Activated CD8-positive, alpha-beta memory T cell treated with anti-CD3 and anti-CD28 coated beads for 4 hours (primary cell): ENCODE results near the gene HLA-DQA2.
"Not testable (repeated sequence)": the region's sequence is repeated elsewhere in the genome, so short reads cannot be mapped to it uniquely, and the experiment has no call there.

Experiments used
- DNase-seq, 2 donors: peaks; one replicate each; pipeline ENCODE4 v3.0.0-alpha.2; 2020; ENCODE audit warnings: low read depth in 2 of 2

Gene HLA-DQA2

GRCh38 chr6:32741031-32741960 is at the start of gene HLA-DQA2:
TSS of gene HLA-DQA2 (plus strand) at chr6:32741391. CDS start at chr6:32741444, 53 bp downstream.
- DNase-seq, result no peak

- DNase-seq, result peak; percentile 24 to 31
These were observed 49.2 kb upstream of the HLA-DQA2 start for GRCh38 chr6:32692019-32692418.

- no peak for DNase-seq
These were observed 44.2 kb upstream of the HLA-DQA2 start for GRCh38 chr6:32697031-32697430.

GRCh38 chr6:32700391-32701040 is 40.7 kb upstream of the HLA-DQA2 start:
- DNase-seq, result no peak

DNA sequence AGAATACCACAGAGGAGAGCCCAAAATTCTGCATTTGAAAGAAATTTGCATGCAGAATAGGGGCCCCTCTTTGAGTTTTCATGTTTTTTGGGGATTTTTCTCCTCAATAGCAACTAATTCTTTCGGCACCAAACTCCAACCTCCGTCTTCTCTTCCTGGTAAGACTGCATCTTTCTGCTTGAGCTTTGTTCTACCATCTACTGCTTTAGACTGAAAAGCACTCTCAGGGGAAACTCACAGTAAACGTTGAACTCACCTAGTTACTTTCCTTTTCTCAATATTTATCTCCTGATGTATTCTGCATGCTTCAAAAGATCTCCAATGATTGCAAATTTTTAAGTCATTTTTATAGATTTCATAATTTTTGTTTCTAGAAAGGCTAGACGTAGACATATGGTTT is 37.8 kb upstream of the HLA-DQA2 start:
- no peak for DNase-seq

GRCh38 chr6:32705164-32705563 is 36.0 kb upstream of the HLA-DQA2 start:
- DNase-seq, result not testable (repeated sequence)

GRCh38 chr6:32709625-32710024 is 31.6 kb upstream of the HLA-DQA2 start:
- DNase-seq, result no peak

- no peak for DNase-seq
These were observed 27.9 kb upstream of the HLA-DQA2 start for GRCh38 chr6:32713241-32713640.

DNA sequence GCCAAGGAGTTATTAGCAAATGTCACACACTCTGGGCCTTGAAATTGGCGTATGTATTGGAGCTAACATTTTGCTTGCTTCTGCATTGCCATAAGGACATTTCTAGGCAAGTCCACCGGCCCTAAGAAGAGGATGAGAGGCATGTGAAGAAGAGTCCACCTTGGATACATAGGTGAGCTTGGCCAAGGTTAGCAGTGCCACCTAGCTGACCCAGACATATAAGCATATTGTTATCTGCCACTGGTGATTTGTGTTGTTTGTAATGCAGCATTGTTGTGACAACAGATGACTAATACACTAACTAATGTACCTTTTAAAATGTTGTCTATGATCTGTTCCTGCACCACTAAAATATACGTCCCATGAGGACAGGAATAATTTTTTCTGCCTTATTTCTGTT is 24.8 kb upstream of the HLA-DQA2 start:
- DNase-seq, result no peak

- no peak for DNase-seq
These were observed 22.3 kb upstream of the HLA-DQA2 start for GRCh38 chr6:32718879-32719278.

- no peak for DNase-seq
These were observed 3.1 kb upstream of the HLA-DQA2 start for GRCh38 chr6:32738126-32738525.

GRCh38 chr6:32742374-32742773 is 1.2 kb downstream of the HLA-DQA2 start:
- no peak for DNase-seq

DNA sequence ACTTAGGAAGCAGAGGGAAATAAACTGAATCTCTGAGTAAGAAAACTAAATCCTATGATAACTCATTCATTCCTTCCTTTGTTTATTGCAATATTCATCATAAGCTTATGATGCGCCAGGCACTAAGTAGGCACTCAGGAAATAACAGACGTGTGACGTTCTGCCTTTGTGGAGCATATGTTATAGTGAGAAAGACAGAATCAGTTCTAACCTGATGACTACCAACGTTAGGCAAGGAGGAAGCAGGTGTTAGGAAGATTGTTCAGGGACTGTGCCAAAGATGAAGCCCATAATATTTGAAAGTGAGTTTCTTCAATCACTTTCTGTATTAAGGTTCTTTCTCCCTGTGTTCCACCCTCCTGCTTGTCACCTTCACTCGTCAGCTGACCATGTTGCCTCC is 3.6 kb downstream of the HLA-DQA2 start:
- no peak for DNase-seq

- DNase-seq, result not testable (repeated sequence)
These were observed 4.5 kb downstream of the HLA-DQA2 start for GRCh38 chr6:32745649-32746048.

DNA sequence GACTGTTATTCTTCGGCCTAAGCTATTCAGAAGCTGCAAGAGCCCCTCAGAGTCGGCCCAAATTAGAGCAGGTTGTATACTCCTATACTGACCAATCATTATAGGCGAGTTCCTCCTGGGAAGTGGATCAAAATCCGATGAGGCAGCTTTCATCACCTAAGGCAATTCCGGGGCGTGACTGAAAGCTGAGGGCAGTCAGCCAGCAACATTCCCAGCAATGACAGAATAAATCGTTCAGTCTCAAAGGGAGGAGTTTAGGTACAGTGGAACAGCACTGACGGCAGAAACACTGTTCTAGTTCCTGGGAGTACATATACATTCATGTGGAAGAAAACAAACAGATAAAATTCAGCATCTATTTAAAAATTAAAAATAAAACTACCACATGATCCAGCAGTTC is 11.4 kb downstream of the HLA-DQA2 start:
- no peak for DNase-seq

DNA sequence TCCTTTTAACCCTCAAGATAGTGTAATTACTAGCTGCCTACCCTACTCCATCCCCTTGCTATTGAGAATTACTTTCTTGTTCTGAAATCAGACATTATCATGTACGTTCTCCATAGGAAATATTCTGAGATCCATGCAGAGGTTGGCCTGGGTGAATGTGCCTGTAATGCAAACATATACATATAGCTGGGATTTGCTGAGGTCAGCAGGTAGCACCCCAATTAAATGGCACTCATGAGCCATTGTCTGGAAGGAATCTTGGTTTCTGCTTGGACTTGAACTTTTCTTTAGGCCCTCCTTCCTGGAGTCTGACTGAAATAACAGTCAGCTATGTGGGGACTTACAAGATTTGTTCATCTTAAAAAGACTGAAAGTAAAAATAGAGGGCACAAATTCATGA is 18.5 kb downstream of the HLA-DQA2 start:
- DNase-seq, result no peak

DNA sequence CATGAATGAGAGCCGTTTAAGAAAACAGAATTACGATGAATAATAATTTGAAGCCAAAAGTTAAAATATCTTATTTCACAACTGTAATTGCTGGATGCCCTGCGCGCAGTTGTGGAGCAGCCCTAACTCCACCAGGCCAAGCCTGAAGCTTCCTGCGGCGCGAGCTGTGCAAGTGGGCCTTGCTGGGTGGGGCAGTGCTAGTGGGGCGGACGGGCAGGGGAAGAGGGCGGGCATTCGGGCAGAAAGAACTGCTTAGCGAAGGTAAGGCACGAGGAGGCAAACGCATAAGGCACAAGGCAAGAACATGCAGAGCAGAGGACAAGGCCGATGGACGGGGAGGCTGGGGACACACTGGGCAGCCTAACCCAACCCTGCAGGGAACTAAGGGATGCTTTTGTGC is 19.9 kb downstream of the HLA-DQA2 start:
- DNase-seq, result no peak

DNA sequence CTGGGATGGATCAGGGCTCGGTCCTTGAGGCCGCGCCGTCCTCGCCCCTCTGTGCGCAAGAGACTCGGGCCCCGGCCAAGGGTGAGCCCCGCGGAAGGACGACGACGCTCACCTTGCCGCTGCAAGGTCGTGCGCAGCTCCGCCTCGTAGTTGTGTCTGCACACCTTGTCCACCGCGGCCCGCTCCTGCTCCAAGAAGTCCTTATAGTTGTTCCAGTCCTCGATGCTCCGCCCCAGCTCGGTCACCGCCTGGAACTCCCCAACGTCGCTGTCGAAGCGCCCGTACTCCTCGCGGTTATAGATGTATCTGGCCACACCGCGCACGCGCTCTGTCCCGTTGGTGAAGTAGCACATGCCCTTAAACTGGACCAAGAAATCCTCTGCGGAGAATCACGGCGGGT is 20.4 kb downstream of the HLA-DQA2 start:
- no peak for DNase-seq

DNA sequence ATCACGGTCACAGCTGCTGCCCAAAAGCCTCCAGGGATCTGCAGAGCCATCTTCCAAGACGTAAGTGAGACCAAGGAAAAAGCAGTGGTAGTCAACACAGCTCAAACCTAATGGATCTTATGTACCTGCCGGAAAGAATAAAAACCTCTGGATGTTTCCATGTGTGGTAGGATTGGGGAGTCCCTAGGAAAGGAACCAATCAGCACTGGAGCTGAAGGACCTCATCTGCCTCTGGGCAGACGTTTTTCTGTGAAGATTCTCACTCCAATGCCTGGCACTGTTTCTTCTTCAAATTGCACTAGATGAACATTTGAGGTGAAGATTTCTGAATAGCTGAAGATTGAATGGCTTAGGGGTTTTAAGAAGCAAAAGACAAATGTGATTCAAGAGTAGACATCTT is 22.2 kb downstream of the HLA-DQA2 start, which contains the start of gene HLA-DQB2:
Gene HLA-DQB2, minus strand, starts transcription at position 112 of the 400 bp plus-strand sequence. Its CDS starts 62 bp downstream, at position 50.
- no peak for DNase-seq

- DNase-seq, result no peak
These were observed 22.9 kb downstream of the HLA-DQA2 start for GRCh38 chr6:32764048-32764447.

GRCh38 chr6:32772656-32773055 is 31.5 kb downstream of the HLA-DQA2 start:
- DNase-seq, result no peak

DNA sequence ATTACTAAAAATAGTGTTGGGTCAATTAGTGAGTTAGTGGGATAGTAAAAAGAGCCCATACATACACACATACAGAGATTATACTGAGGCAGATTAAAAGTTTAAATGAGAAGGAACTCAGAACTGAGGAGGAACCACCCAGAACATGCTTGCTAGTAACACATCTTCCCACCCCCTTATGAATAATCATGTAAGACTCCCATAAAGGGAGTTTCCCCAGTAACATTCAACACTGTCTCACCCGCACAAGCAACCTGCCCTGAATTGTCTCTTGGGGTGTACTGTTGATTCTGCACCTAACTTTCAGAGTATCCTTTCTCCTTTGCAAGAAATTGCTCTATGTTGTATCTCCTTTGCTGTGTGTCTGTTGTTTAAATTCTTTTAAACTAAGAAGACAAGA is 33.2 kb downstream of the HLA-DQA2 start:
- no peak for DNase-seq

DNA sequence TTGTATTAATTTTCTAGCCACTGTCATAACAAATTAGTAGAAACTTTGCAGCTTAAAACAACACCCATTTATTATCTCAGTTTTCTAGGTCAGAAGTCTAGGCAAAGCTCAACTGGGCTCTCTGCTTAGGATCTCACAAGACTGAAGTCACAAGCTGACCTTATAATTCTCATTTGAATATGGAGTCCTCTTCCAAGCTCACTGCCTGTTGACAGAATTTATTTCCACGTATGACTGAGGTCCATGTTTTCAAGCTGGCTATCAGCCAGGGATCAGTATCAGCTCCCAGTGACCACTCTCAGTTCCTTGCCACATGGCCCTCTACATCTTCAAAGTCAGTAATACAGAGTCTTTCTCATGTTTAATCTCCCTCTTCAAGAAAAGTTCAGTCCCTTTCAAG is 33.9 kb downstream of the HLA-DQA2 start:
- DNase-seq, result no peak
